Measurements from ENCODE around the gene TBC1D19.

- no peak for TF ChIP-seq CTCF (IDR thresholded peaks at IDR 0.05)
- no peak for TF ChIP-seq POLR2AphosphoS5 (IDR thresholded peaks at IDR 0.05)
These were observed 116.2 kb downstream of the TBC1D19 start for GRCh38 chr4:26700110-26700509.

All from stomach (tissue), 4 donors.